ENCODE measurements around the gene EHD4. TPM values are rescaled to one million over a fixed set of nuclear protein-coding genes. Genes with fewer than 3 reads are reported as not detected.

EHD4 gene
- total RNA-seq, 1 donor from 2014 or later: 20.9 TPM

- Mint-ChIP-seq H3K9me3 (ENCODE audit: unreplicated experiment) (no peaks in the 10 kb centered on the region), H3K27me3 (ENCODE audit: unreplicated experiment) (no peaks in the 10 kb centered on the region), H3K4me3 (ENCODE audit: unreplicated experiment) (no peak overlapping the region), H3K36me3 (ENCODE audit: unreplicated experiment) (peaks cover 16% of the 10 kb centered on the region), H3K27ac (ENCODE audit: unreplicated experiment) (no peak overlapping the region), H3K4me1 (ENCODE audit: unreplicated experiment) (peaks cover 70% of the 10 kb centered on the region)
- TF ChIP-seq CTCF (IDR thresholded peaks at IDR 0.05): no peak
- no peak for DNase-seq (ENCODE audit: extremely low spot score, unreplicated experiment)
These were observed 47.2 kb downstream of the EHD4 start for GRCh38 chr15:41925086-41925608.

- Mint-ChIP-seq H3K9me3 (ENCODE audit: unreplicated experiment) (no peaks in the 10 kb centered on the region), H3K36me3 (ENCODE audit: unreplicated experiment) (peaks cover 20% of the 10 kb centered on the region), H3K4me3 (ENCODE audit: unreplicated experiment) (no peak overlapping the region), H3K27me3 (ENCODE audit: unreplicated experiment) (no peaks in the 10 kb centered on the region), H3K4me1 (ENCODE audit: unreplicated experiment) (peaks cover 70% of the 10 kb centered on the region), H3K27ac (ENCODE audit: unreplicated experiment) (no peak overlapping the region)
- TF ChIP-seq CTCF (IDR thresholded peaks at IDR 0.05): no peak
- no peak for DNase-seq (ENCODE audit: extremely low spot score, unreplicated experiment)
These were observed 48.9 kb downstream of the EHD4 start for GRCh38 chr15:41923401-41923997.

GRCh38 chr15:41922353-41922752 is 50.0 kb downstream of the EHD4 start:
- no peak overlapping the region for H3K27ac Mint-ChIP-seq (ENCODE audit: unreplicated experiment)
- H3K27me3 Mint-ChIP-seq (ENCODE audit: unreplicated experiment): no peaks in the 10 kb centered on the region
- peaks cover 19% of the 10 kb centered on the region for H3K36me3 Mint-ChIP-seq (ENCODE audit: unreplicated experiment)
- no peak overlapping the region for H3K4me3 Mint-ChIP-seq (ENCODE audit: unreplicated experiment)
- peaks cover 71% of the 10 kb centered on the region for H3K4me1 Mint-ChIP-seq (ENCODE audit: unreplicated experiment)
- H3K9me3 Mint-ChIP-seq (ENCODE audit: unreplicated experiment): no peaks in the 10 kb centered on the region
- no peak for TF ChIP-seq CTCF (IDR thresholded peaks at IDR 0.05)
- no peak for DNase-seq (ENCODE audit: extremely low spot score, unreplicated experiment)

- no peak for TF ChIP-seq CTCF (IDR thresholded peaks at IDR 0.05)
- Mint-ChIP-seq H3K27ac (ENCODE audit: unreplicated experiment) (peak overlapping the region; percentile 71), H3K27me3 (ENCODE audit: unreplicated experiment) (no peaks in the 10 kb centered on the region), H3K36me3 (ENCODE audit: unreplicated experiment) (peaks cover 19% of the 10 kb centered on the region), H3K4me3 (ENCODE audit: unreplicated experiment) (no peak overlapping the region), H3K4me1 (ENCODE audit: unreplicated experiment) (peaks cover 68% of the 10 kb centered on the region), H3K9me3 (ENCODE audit: unreplicated experiment) (no peaks in the 10 kb centered on the region)
- DNase-seq (ENCODE audit: extremely low spot score, unreplicated experiment): no peak
These were observed 50.7 kb downstream of the EHD4 start for GRCh38 chr15:41921639-41922038.

- Mint-ChIP-seq H3K27me3 (ENCODE audit: unreplicated experiment) (no peaks in the 10 kb centered on the region), H3K27ac (ENCODE audit: unreplicated experiment) (peak overlapping the region; percentile 71), H3K4me3 (ENCODE audit: unreplicated experiment) (no peak overlapping the region), H3K9me3 (ENCODE audit: unreplicated experiment) (no peaks in the 10 kb centered on the region), H3K4me1 (ENCODE audit: unreplicated experiment) (peaks cover 68% of the 10 kb centered on the region), H3K36me3 (ENCODE audit: unreplicated experiment) (peaks cover 21% of the 10 kb centered on the region)
- no peak for TF ChIP-seq CTCF (IDR thresholded peaks at IDR 0.05)
- DNase-seq (ENCODE audit: extremely low spot score, unreplicated experiment): no peak
These were observed 51.2 kb downstream of the EHD4 start for GRCh38 chr15:41921167-41921566.

Measured in osteocyte (in vitro differentiated cells).